Parathyroid adenoma (tissue), 2 donors: Measurements from ENCODE around the gene CCDC141.

Source experiments
- H2AFZ ChIP-seq: fragments of 300-600 bp; sonication (generic); one replicate; pipeline ENCODE4 v1.7.0; 2017; ENCODE audit warnings: antibody characterized with exemption, mild to moderate bottlenecking
- H3K27ac ChIP-seq: fragments of 300-600 bp; sonication (generic); one replicate; pipeline ENCODE4 v1.7.0; 2017
- H3K27me3 ChIP-seq: fragments of 300-600 bp; sonication (generic); one replicate; pipeline ENCODE4 v1.7.0; 2017; ENCODE audit warnings: low read length; ENCODE audit not compliant: control insufficient read depth, insufficient read depth
- H3K36me3 ChIP-seq: fragments of 300-600 bp; sonication (generic); one replicate; pipeline ENCODE4 v1.7.0; 2017; ENCODE audit warnings: low read length; ENCODE audit not compliant: control insufficient read depth, insufficient read depth
- H3K4me1 ChIP-seq: fragments of 300-600 bp; sonication (generic); one replicate; pipeline ENCODE4 v1.7.0; 2017; ENCODE audit warnings: control low read depth
- H3K4me2 ChIP-seq: fragments of 300-600 bp; sonication (generic); one replicate; pipeline ENCODE4 v1.7.0; 2017; ENCODE audit warnings: low read length
- H3K4me3 ChIP-seq: fragments of 300-600 bp; sonication (generic); one replicate; pipeline ENCODE4 v1.7.0; 2017; ENCODE audit warnings: low read depth, low read length
- H3K79me2 ChIP-seq: fragments of 300-600 bp; sonication (generic); one replicate; pipeline ENCODE4 v1.7.0; 2017; ENCODE audit warnings: control low read depth
- H3K9ac ChIP-seq: fragments of 300-600 bp; sonication (generic); one replicate; pipeline ENCODE4 v1.7.0; 2017; ENCODE audit warnings: mild to moderate bottlenecking
- H3K9me3 ChIP-seq: fragments of 300-600 bp; sonication (generic); one replicate; pipeline ENCODE4 v1.7.0; 2017; ENCODE audit warnings: low read length; ENCODE audit not compliant: control insufficient read depth
- CTCF ChIP-seq: fragments of 300-600 bp; sonication (generic); IDR thresholded peaks from one replicate; pipeline ENCODE4 v1.7.0; 2017; ENCODE audit warnings: antibody characterized with exemption, mild to moderate bottlenecking
- donor health status: primary hyperparathyroidism.

CCDC141 gene

DNA sequence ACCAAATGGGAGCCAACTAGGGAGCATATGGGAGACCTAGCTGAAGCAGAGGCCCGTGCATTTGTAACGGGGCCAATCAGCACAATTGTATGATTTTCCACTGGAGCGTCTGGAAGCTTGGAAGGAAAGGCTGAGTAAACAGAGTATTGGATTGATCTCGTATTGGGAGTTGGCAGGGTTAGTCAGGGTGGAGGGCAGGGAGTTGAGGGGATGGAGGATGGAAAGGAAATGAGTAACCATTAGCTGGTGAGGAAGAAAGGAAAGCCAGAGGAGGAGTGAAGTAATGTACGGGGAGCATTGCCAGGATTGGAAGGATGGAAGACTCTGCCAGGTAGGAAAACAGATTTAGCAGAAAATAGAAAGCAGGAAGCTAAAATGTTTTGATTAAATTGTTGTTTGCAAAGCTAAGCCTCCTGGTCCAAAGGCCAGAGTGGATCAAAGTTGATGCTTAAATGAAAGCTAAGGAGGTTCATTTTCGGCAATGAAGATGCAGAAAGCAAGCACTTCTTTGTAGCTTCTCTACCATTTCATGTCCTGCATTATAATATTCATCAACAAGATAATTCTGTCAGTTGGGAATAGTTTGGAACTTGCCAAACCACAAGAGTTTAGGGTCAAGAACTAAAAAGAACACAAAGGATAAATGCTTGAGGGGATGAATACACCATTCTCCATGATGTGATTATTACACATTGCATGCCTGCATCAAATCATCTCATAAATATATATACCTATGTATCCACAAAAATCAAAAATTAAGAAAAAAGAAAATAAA, 167.1 kb downstream of the CCDC141 start:
- H3K4me3 ChIP-seq: no peak overlapping the region
- no peak overlapping the region for H2AFZ ChIP-seq
- no peaks in the 10 kb centered on the region for H3K27me3 ChIP-seq
- no peaks in the 10 kb centered on the region for H3K79me2 ChIP-seq
- TF ChIP-seq CTCF: no peak
- H3K36me3 ChIP-seq: no peaks in the 10 kb centered on the region
- H3K4me2 ChIP-seq: no peak overlapping the region
- H3K4me1 ChIP-seq: no peaks in the 10 kb centered on the region
- no peak overlapping the region for H3K9ac ChIP-seq
- no peak overlapping the region for H3K27ac ChIP-seq
- H3K9me3 ChIP-seq: no peaks in the 10 kb centered on the region

GRCh38 chr2:178881075-178881474, 168.9 kb downstream of the CCDC141 start:
- no peaks in the 10 kb centered on the region for H3K27me3 ChIP-seq
- no peak for TF ChIP-seq CTCF
- H2AFZ ChIP-seq: no peak overlapping the region
- H3K9me3 ChIP-seq: no peaks in the 10 kb centered on the region
- no peaks in the 10 kb centered on the region for H3K4me1 ChIP-seq
- H3K79me2 ChIP-seq: no peaks in the 10 kb centered on the region
- H3K4me3 ChIP-seq: no peak overlapping the region
- H3K9ac ChIP-seq: no peak overlapping the region
- no peaks in the 10 kb centered on the region for H3K36me3 ChIP-seq
- no peak overlapping the region for H3K27ac ChIP-seq
- H3K4me2 ChIP-seq: no peak overlapping the region

GRCh38 chr2:178880257-178880656, 169.7 kb downstream of the CCDC141 start:
- no peaks in the 10 kb centered on the region for H3K9me3 ChIP-seq
- H3K79me2 ChIP-seq: no peaks in the 10 kb centered on the region
- no peaks in the 10 kb centered on the region for H3K27me3 ChIP-seq
- H3K36me3 ChIP-seq: no peaks in the 10 kb centered on the region
- no peak overlapping the region for H3K9ac ChIP-seq
- H3K4me3 ChIP-seq: no peak overlapping the region
- no peak overlapping the region for H3K27ac ChIP-seq
- no peak overlapping the region for H2AFZ ChIP-seq
- no peak overlapping the region for H3K4me2 ChIP-seq
- no peak for TF ChIP-seq CTCF
- H3K4me1 ChIP-seq: no peaks in the 10 kb centered on the region

DNA sequence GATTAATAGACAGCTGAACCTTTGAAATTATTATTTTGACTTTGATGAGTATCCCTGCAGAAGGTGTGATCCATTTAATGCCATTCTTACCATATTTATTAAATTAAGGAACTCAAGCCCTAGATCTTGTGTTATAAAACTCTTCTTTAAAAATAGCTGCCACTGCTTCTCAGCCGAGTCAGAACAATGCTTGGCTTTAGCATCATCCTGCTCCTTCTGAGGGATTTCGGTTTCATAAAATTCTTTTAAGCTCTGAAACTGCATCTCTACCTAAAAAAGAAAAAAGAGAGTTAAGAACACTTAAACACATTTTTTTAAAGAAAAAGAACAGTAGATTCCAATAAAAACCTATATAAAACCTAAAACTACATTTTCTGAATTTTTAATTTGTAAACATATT, 172.1 kb downstream of the CCDC141 start:
- no peak overlapping the region for H3K27ac ChIP-seq
- no peaks in the 10 kb centered on the region for H3K36me3 ChIP-seq
- H3K4me3 ChIP-seq: no peak overlapping the region
- H3K27me3 ChIP-seq: no peaks in the 10 kb centered on the region
- no peak overlapping the region for H3K9ac ChIP-seq
- no peaks in the 10 kb centered on the region for H3K9me3 ChIP-seq
- no peak overlapping the region for H3K4me2 ChIP-seq
- H3K79me2 ChIP-seq: no peaks in the 10 kb centered on the region
- H2AFZ ChIP-seq: no peak overlapping the region
- no peaks in the 10 kb centered on the region for H3K4me1 ChIP-seq
- TF ChIP-seq CTCF: no peak
